Measurements from ENCODE around the gene OTUB1.
"Not testable (repeated sequence)": the region's sequence is repeated elsewhere in the genome, so short reads cannot be mapped to it uniquely, and the experiment has no call there.

OTUB1 gene

GRCh38 chr11:64026575-64027205, 40.5 kb downstream of the OTUB1 start:
- no peak for DNase-seq

GRCh38 chr11:64027651-64028397, 41.6 kb downstream of the OTUB1 start:
- peak; percentile 49 for DNase-seq

- no peak for DNase-seq
These were observed 42.3 kb downstream of the OTUB1 start for GRCh38 chr11:64028398-64029115.

GRCh38 chr11:64029773-64030172, 43.5 kb downstream of the OTUB1 start:
- no peak for DNase-seq

- DNase-seq = no peak
These were observed 44.8 kb downstream of the OTUB1 start for GRCh38 chr11:64031001-64031400.

GRCh38 chr11:64032050-64032449, 45.8 kb downstream of the OTUB1 start:
- no peak for DNase-seq

- DNase-seq = no peak
These were observed 48.2 kb downstream of the OTUB1 start for GRCh38 chr11:64034411-64034811.

- DNase-seq = no peak
These were observed 48.9 kb downstream of the OTUB1 start for GRCh38 chr11:64035081-64035524.

- DNase-seq = no peak
These were observed 49.3 kb downstream of the OTUB1 start, which contains the start of gene FLRT1 for GRCh38 chr11:64035576-64035975. FLRT1 (plus strand) TSS chr11:64035931; CDS start chr11:64116268, 80,337 bp downstream.

- no peak for DNase-seq
These were observed 50.1 kb downstream of the OTUB1 start for GRCh38 chr11:64036087-64037026.

GRCh38 chr11:64037027-64037634, 50.9 kb downstream of the OTUB1 start:
- DNase-seq = no peak

GRCh38 chr11:64038500-64038899, 52.3 kb downstream of the OTUB1 start:
- DNase-seq = no peak

- no peak for DNase-seq
These were observed 52.9 kb downstream of the OTUB1 start for GRCh38 chr11:64039012-64039665.

GRCh38 chr11:64040684-64041322, 54.6 kb downstream of the OTUB1 start:
- no peak for DNase-seq

GRCh38 chr11:64041846-64042245, 55.6 kb downstream of the OTUB1 start:
- no peak for DNase-seq

GRCh38 chr11:64042301-64042700, 56.1 kb downstream of the OTUB1 start:
- no peak for DNase-seq

GRCh38 chr11:64043545-64043944, 57.3 kb downstream of the OTUB1 start:
- no peak for DNase-seq

GRCh38 chr11:64044730-64045393, 58.6 kb downstream of the OTUB1 start:
- no peak for DNase-seq

- DNase-seq = no peak
These were observed 59.5 kb downstream of the OTUB1 start for GRCh38 chr11:64045700-64046099.

GRCh38 chr11:64047373-64047772, 61.1 kb downstream of the OTUB1 start:
- not testable (repeated sequence) for DNase-seq
